ENCODE results near the gene BICD1. TPM values are rescaled to one million over a fixed set of nuclear protein-coding genes. Genes with fewer than 3 reads are reported as not detected.

Gene BICD1
- total RNA-seq, 1 experiment from 2014 or later = 9.2 TPM

DNA sequence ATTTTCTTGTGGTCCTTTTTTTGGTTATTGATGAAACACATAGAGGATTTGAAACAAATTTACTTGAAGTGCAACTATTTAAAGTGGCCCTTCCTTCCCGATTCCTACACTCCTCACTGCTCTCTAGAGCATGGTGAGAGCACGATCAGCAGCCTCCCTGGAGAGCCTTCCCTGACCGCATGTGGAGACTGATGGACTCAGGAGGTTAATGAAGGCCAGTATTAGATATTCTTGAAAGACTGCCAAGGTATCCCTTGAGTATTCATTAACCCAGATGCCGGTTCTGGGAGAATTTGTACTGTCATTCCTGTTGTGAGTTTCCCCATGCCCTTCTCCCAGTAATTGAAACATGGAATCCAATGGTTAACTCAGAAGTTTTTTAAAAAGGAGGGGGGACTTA lies 189.9 kb downstream of the BICD1 start:
- Histone ChIP-seq H3K27ac (ENCODE audit: low read length) (no peak overlapping the region), H3F3A (ENCODE audit: low read length, unreplicated experiment) (no peaks in the 10 kb centered on the region), H3K36me3 (ENCODE audit: low read depth, low read length) (no peaks in the 10 kb centered on the region), H3K4me2 (ENCODE audit: low read length) (no peak overlapping the region), H3K4me1 (ENCODE audit: insufficient read depth, low read length) (no peaks in the 10 kb centered on the region), H3K9ac (ENCODE audit: low read length) (no peak overlapping the region), H3K79me2 (ENCODE audit: low read length) (no peaks in the 10 kb centered on the region), H3K27me3 (ENCODE audit: low read length) (no peaks in the 10 kb centered on the region), H3K4me3 (ENCODE audit: low read length) (no peak overlapping the region), H2AFZ (ENCODE audit: low read length) (no peak overlapping the region), H3K9me3 (ENCODE audit: low read length) (no peaks in the 10 kb centered on the region), H3K9me2 (replicated peaks; ENCODE audit: low read length) (no peaks in the 10 kb centered on the region), H4K20me1 (ENCODE audit: low read length) (no peaks in the 10 kb centered on the region)
- POLR2A ChIA-PET (ENCODE audit: unreplicated experiment) = no interaction called here
- CTCF ChIA-PET = no interaction called here
- no TSS peak for BruUV-seq (replicated peaks)
- TF ChIP-seq, protein P1, sequence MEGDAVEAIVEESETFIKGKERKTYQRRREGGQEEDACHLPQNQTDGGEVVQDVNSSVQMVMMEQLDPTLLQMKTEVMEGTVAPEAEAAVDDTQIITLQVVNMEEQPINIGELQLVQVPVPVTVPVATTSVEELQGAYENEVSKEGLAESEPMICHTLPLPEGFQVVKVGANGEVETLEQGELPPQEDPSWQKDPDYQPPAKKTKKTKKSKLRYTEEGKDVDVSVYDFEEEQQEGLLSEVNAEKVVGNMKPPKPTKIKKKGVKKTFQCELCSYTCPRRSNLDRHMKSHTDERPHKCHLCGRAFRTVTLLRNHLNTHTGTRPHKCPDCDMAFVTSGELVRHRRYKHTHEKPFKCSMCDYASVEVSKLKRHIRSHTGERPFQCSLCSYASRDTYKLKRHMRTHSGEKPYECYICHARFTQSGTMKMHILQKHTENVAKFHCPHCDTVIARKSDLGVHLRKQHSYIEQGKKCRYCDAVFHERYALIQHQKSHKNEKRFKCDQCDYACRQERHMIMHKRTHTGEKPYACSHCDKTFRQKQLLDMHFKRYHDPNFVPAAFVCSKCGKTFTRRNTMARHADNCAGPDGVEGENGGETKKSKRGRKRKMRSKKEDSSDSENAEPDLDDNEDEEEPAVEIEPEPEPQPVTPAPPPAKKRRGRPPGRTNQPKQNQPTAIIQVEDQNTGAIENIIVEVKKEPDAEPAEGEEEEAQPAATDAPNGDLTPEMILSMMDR (conservative IDR thresholded peaks at IDR 0.05; ENCODE audit: low read depth, low read length) = no peak
- TF ChIP-seq EZH2 (IDR thresholded peaks at IDR 0.05; ENCODE audit: low read length, unreplicated experiment) = no peak
- TF ChIP-seq EZH2phosphoT487 (IDR thresholded peaks at IDR 0.05; ENCODE audit: borderline replicate concordance, low read length) = no peak
- ATAC-seq (no peak), DNase-seq (no peak)
- intact Hi-C loops (cut with micrococcal nuclease) = no loop called here

DNA sequence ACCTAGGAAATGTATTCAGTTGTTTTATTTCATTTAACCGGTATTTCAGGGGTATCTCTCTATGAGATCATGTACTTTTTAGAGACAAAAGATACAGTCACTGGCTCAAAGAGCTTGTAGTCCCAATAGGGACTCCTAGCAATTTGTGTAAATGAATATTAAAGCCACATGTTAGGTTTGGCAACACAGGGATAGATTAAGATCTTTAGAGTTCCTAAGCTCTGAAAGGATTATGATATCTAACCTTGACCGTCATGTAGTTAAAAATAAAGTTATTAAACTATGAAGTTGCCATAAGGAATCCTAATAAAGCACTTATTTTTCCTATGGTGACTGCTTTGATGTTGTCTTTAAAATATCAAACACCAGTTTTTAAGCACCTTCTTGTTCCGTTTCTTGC lies 192.3 kb downstream of the BICD1 start:
- ChIA-PET CTCF (no interaction called here), POLR2A (ENCODE audit: unreplicated experiment) (no interaction called here)
- ATAC-seq (no peak), DNase-seq (no peak)
- no TSS peak for BruUV-seq (replicated peaks)
- intact Hi-C loops (cut with micrococcal nuclease) = no loop called here
- no peaks in the 10 kb centered on the region for H3K79me2 ChIP-seq (ENCODE audit: low read length)
- H3K27me3 ChIP-seq (ENCODE audit: low read length) = no peaks in the 10 kb centered on the region
- H3K4me3 ChIP-seq (ENCODE audit: low read length) = no peak overlapping the region
- TF ChIP-seq EZH2phosphoT487 (IDR thresholded peaks at IDR 0.05; ENCODE audit: borderline replicate concordance, low read length) (no peak), EZH2 (IDR thresholded peaks at IDR 0.05; ENCODE audit: low read length, unreplicated experiment) (no peak)
- TF ChIP-seq, protein P1 (conservative IDR thresholded peaks at IDR 0.05; ENCODE audit: low read depth, low read length) = no peak
- H3K27ac ChIP-seq (ENCODE audit: low read length) = no peak overlapping the region
- no peaks in the 10 kb centered on the region for H4K20me1 ChIP-seq (ENCODE audit: low read length)
- no peak overlapping the region for H3K9ac ChIP-seq (ENCODE audit: low read length)
- no peaks in the 10 kb centered on the region for H3F3A ChIP-seq (ENCODE audit: low read length, unreplicated experiment)
- no peaks in the 10 kb centered on the region for H3K4me1 ChIP-seq (ENCODE audit: insufficient read depth, low read length)
- no peaks in the 10 kb centered on the region for H3K9me2 ChIP-seq (replicated peaks; ENCODE audit: low read length)
- no peak overlapping the region for H2AFZ ChIP-seq (ENCODE audit: low read length)
- H3K36me3 ChIP-seq (ENCODE audit: low read depth, low read length) = no peaks in the 10 kb centered on the region
- H3K9me3 ChIP-seq (ENCODE audit: low read length) = no peaks in the 10 kb centered on the region
- H3K4me2 ChIP-seq (ENCODE audit: low read length) = no peak overlapping the region

GRCh38 chr12:32301216-32301615 lies 194.6 kb downstream of the BICD1 start:
- Histone ChIP-seq H3K27me3 (ENCODE audit: low read length) (no peaks in the 10 kb centered on the region), H3K27ac (ENCODE audit: low read length) (no peak overlapping the region), H2AFZ (ENCODE audit: low read length) (no peak overlapping the region), H3K9me3 (ENCODE audit: low read length) (no peaks in the 10 kb centered on the region), H3K36me3 (ENCODE audit: low read depth, low read length) (no peaks in the 10 kb centered on the region), H3K4me3 (ENCODE audit: low read length) (no peak overlapping the region), H3K4me1 (ENCODE audit: insufficient read depth, low read length) (no peaks in the 10 kb centered on the region), H3K4me2 (ENCODE audit: low read length) (no peak overlapping the region), H3F3A (ENCODE audit: low read length, unreplicated experiment) (no peaks in the 10 kb centered on the region), H3K9ac (ENCODE audit: low read length) (no peak overlapping the region), H4K20me1 (ENCODE audit: low read length) (no peaks in the 10 kb centered on the region), H3K79me2 (ENCODE audit: low read length) (no peaks in the 10 kb centered on the region), H3K9me2 (replicated peaks; ENCODE audit: low read length) (no peaks in the 10 kb centered on the region)
- no peak for ATAC-seq
- TF ChIP-seq EZH2phosphoT487 (IDR thresholded peaks at IDR 0.05; ENCODE audit: borderline replicate concordance, low read length) = no peak
- TF ChIP-seq EZH2 (IDR thresholded peaks at IDR 0.05; ENCODE audit: low read length, unreplicated experiment) = no peak
- TF ChIP-seq, protein P1 (conservative IDR thresholded peaks at IDR 0.05; ENCODE audit: low read depth, low read length) = no peak
- intact Hi-C loops (cut with micrococcal nuclease) = loop anchor here (10.0 kb wide), 1 partner anchor 116 kb away; no protein-coding TSS in a partner anchor
- ChIA-PET POLR2A (ENCODE audit: unreplicated experiment) (no interaction called here), CTCF (no interaction called here)
- BruUV-seq (replicated peaks) = no TSS peak
- DNase-seq = no peak
